ENCODE data around the gene CADM1.

The CADM1 gene

DNA sequence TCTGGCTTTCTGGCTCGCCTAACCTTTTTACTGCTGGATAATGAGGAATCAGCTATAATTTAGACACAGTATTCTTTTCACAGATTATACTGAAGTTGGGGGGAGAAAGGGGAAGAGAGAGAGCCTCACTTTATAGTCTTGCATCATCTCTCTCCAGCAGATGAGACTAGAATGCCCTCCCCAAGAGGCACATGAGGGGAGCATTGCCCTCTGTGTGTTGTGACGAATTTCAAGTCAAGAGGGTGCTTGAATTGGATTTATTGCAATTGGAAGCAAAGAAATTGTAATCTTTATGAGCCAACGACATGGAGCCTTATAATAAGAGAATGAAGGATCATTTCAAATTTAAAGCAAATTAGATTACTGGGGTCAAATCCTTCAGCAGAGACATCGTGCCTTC is 17.6 kb upstream of the CADM1 start:
- in situ Hi-C loops (cut with HindIII; ENCODE audit: low pct_ligation_motif_present, low pct_unique_long_range_greater_than_20kb, low sequenced_read_pairs) = no loop called here
- no peak for DNase-seq

- DNase-seq = no peak
- in situ Hi-C loops (cut with HindIII; ENCODE audit: low pct_ligation_motif_present, low pct_unique_long_range_greater_than_20kb, low sequenced_read_pairs) = no loop called here
Observed at GRCh38 chr11:115518983-115519628, 14.9 kb upstream of the CADM1 start.

DNA sequence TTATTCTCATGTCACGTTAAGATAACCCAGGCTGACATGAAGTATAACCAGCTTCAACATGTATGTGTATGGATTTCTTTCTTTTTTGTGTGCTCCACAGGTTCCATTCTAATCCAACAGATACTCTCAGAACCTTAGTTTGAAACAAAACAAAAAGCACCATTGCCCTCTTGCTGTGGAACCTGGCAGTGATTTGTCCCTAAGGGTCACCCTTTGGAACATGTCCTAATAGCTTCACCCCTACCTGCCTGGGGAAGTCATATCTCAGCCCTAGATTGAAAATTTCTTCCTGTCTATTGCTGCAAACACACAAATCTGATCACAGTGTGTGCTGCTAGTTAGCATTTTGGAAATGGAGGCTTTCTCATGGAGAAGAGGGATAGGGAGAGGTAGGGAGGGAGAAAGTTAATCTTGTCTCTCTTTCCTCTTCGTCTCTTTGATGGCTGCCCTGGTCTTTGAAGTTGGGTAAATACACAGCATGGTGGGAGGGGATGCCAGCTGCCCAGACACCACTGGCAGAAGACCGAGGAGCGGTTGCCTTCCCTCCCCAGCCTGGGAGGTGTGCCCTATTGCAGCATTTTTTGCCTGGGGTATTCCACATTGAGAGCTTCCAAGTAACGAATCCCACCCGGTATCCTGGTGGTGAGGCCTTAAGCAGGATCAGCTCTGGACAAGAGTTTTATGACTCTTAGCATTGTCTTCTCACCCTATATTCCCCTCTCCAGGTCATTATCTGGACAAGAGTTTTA is 11.6 kb upstream of the CADM1 start:
- in situ Hi-C loops (cut with HindIII; ENCODE audit: low pct_ligation_motif_present, low pct_unique_long_range_greater_than_20kb, low sequenced_read_pairs) = no loop called here
- no peak for DNase-seq

DNA sequence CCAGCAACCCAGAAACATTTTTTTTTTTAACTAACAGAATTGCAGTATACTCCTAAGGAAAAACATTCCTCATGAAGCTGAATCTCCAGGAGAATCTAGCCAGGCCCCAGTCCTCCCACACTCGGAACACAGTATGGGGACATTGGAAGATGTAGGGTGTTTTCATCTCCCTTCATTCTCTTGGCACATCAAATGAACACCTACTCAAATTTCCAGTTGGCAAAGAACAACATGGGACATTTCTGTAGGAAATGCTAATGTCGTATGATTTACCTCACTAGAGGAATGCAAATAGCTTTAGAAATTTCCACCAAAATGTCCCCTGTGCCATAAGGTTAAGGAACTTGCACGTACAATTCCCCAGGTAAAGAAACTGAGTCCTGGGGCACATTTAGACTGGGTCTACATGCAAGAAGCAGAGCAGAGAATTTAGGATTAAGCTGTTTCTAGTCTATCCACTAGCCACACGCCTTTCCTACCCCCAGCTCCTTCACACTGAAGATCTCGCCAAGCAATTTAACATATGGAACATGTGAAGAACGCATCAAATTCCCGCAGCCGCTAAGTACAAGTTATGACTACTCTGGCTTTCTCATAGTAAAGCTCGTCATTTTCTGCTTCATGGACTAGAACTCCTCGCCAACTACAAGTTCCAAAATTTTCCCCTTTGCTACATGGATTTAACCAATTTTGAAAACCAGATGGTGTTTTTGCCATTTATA is 2.9 kb upstream of the CADM1 start:
- no peak for DNase-seq
- in situ Hi-C loops (cut with HindIII; ENCODE audit: low pct_ligation_motif_present, low pct_unique_long_range_greater_than_20kb, low sequenced_read_pairs) = no loop called here

- in situ Hi-C loops (cut with HindIII; ENCODE audit: low pct_ligation_motif_present, low pct_unique_long_range_greater_than_20kb, low sequenced_read_pairs) = no loop called here
- DNase-seq = no peak
Observed at GRCh38 chr11:115505175-115505574, 960 bp upstream of the CADM1 start.

DNA sequence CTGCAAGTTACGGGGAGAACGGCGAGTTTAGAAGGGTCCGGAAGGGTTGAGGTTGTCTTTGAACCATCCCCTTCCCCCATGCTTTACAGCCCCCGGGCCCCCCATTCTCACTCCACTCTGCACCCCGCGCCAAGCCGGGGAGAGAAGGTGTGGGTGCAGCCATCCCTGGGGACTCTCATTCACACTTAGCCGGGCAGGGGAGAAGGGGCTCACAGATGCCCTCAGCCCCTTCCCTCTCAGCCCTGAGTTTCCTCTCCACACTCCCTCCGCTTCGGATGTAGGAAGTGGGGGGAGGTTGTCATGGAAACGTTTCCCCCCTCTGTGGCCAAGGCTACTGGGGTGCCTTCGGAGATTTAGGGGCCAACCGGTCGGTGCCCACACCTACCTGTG is 334 bp downstream of the CADM1 start:
- in situ Hi-C loops (cut with HindIII; ENCODE audit: low pct_ligation_motif_present, low pct_unique_long_range_greater_than_20kb, low sequenced_read_pairs) = no loop called here
- no peak for DNase-seq

- DNase-seq = peak; percentile 81
Observed at GRCh38 chr11:115503083-115503885, 931 bp downstream of the CADM1 start.

GRCh38 chr11:115502636-115503082 is 1.6 kb downstream of the CADM1 start:
- no peak for DNase-seq
- in situ Hi-C loops (cut with HindIII; ENCODE audit: low pct_ligation_motif_present, low pct_unique_long_range_greater_than_20kb, low sequenced_read_pairs) = no loop called here

More at GRCh38 chr11:115503083-115503885, 931 bp downstream of the CADM1 start:
- in situ Hi-C loops (cut with HindIII; ENCODE audit: low pct_ligation_motif_present, low pct_unique_long_range_greater_than_20kb, low sequenced_read_pairs) = no loop called here

- DNase-seq = no peak
- in situ Hi-C loops (cut with HindIII; ENCODE audit: low pct_ligation_motif_present, low pct_unique_long_range_greater_than_20kb, low sequenced_read_pairs) = no loop called here
Observed at GRCh38 chr11:115501893-115502589, 2.2 kb downstream of the CADM1 start.

DNA sequence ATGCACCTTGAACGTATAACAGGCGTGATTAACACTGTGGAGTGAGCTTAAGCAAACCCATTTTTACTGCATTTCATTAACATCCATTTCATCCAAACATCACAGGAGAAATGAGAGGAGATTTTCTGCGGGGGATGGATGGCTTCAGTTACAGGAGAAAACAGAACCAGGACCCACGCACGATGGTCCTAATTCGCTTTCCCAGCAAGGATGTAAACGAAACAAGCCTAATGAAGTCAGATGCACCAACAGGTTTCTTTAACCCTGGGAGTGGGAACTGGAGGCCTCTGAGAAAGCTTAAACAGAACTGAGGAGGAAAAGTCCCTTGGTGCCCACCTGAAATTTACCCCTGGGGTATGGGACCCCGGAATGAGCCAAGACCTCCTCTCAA is 2.7 kb downstream of the CADM1 start:
- DNase-seq = no peak
- in situ Hi-C loops (cut with HindIII; ENCODE audit: low pct_ligation_motif_present, low pct_unique_long_range_greater_than_20kb, low sequenced_read_pairs) = no loop called here

DNA sequence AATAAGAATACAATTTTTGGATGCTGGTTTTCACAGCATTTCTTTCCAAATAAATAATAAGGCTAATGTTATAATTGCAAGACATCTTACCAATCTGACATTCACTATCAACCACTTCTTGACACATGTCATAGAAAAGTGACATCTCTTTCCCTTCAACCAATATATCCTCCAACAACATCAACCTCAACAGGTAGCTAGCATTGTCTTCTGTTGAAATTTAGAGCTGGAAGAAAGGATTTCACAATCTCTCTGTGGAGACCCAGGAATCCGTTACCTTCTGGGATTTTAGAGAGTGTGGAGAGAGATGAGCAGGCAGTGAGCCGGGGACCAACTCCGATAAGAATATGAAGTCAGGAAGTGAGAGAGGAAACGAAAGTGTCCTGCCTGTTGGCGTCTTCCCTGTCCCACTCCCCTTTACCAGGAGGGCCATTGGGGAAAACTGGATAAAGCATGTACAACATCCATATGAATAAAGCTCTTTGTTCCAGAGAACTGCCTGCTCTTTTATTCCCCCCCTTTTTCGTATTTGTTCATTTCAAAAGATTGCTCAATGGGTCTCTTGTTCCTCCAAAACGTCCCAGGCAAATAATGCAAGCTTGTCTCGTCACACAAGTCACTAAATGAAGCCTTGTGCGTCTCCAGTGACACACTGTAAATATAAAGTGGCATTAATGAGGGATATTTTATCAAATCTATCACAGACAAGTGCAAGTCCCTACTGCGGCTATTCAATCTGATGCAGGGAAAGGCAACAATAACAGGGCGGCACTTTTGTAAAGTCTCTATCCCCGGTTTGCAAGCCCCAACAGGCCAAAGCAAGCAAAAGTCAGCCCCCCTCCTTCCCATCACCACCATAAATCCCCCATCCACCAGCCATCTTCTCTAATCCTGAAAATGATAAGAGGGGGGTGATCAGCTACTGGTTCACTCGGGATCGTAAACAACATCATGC is 3.4 kb downstream of the CADM1 start:
- in situ Hi-C loops (cut with HindIII; ENCODE audit: low pct_ligation_motif_present, low pct_unique_long_range_greater_than_20kb, low sequenced_read_pairs) = no loop called here
- no peak for DNase-seq

DNA sequence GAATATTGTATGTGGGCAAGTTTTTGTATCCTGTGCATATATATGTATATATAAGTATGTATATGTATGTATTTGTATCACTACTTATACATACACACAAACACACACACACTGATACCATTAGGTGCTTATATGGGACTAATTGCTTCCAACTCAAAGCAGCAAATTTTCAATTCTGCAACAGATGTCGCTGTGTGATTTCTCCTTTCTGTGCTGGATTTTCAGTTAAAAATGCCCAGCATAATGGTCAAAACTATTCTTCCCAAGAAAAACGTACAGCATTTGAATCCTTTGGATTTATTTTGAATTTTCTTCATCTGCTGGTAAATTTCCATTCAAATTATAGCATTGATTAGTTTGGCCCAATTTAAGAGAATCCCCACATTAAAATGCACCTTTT is 4.3 kb downstream of the CADM1 start:
- in situ Hi-C loops (cut with HindIII; ENCODE audit: low pct_ligation_motif_present, low pct_unique_long_range_greater_than_20kb, low sequenced_read_pairs) = no loop called here
- DNase-seq = no peak

DNA sequence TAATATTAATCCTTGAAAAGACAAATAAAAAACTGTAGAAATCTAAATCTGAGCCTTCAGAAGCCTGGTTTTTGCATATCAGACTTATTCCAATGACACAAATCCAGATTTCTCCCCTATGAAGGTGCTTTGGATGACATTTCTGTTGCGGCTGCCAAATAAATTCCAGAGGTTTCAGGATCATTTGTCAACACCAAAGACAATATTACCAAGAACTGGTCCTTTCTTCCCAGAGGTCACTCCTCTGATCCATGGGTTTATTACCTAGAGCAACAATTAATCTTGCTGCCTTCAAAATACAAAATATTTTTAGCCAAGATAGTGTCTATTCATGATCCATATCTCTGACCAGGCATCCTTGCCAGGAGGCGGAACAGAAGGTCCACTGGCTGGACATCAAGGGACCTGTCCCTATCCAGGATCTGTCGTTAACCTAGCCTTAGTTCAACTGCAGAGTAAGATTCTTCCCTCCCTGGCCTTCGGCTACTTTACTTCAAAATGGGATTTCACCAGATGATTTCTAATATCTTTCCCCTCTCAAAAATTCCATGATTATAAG is 4.9 kb downstream of the CADM1 start:
- in situ Hi-C loops (cut with HindIII; ENCODE audit: low pct_ligation_motif_present, low pct_unique_long_range_greater_than_20kb, low sequenced_read_pairs) = no loop called here
- DNase-seq = no peak

DNA sequence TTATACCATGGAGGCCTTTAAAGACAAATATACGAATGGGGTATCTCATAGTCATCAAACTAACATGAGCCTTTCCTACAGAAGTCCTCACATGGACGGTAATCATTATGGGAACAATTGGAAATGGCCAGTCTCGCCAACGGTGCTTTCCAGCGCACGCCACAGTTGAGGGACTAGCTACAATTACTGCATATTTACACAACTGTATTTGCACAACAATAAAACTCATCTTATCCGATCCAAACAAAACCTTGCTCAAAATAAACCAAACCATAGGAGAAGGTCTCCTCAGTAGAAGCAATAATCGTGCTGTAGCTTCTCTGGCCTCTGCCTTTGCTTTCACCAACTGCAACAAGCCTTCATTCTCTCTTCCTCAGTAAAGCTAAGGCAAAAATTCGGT is 5.9 kb downstream of the CADM1 start:
- in situ Hi-C loops (cut with HindIII; ENCODE audit: low pct_ligation_motif_present, low pct_unique_long_range_greater_than_20kb, low sequenced_read_pairs) = no loop called here
- DNase-seq = no peak

GRCh38 chr11:115497303-115497702 is 6.9 kb downstream of the CADM1 start:
- in situ Hi-C loops (cut with HindIII; ENCODE audit: low pct_ligation_motif_present, low pct_unique_long_range_greater_than_20kb, low sequenced_read_pairs) = no loop called here
- DNase-seq = no peak

DNA sequence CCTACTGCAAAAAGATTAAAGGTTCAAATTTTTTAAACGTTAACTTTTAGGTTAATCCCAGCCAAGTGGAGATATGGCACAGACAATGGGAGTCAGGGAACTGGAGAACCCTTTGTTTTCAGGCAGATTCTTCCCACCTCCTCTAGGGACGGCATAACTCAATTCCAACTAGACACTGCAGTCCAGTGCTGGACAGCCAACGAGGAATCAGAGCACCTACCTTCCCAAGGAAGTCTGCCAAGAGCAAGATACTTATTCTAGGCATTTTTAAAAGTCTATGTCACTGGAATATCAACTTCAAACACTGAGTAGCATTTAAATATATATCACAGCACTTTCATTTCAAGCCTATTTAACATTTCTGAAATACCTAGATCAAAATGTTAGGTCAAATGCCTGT is 7.3 kb downstream of the CADM1 start:
- peak; percentile 17 for DNase-seq
- in situ Hi-C loops (cut with HindIII; ENCODE audit: low pct_ligation_motif_present, low pct_unique_long_range_greater_than_20kb, low sequenced_read_pairs) = no loop called here

DNA sequence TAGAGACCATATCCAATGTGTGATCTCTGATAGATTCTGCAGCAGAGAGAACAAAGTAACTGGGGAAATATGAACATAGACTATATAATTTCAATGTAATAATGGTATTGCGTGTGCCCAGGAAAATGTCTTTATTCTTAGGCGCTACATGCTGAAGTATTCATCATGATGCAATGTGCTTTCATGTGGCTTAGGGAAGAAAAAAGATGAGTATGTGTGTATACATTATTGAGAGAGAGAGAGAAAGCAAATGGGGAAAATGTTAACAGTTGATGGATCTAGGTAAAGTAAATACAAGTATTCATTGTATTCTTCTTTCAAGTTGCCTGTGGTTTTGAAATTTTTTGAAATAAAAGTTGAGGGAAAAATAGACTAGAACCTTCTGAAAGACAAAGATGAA is 10.3 kb downstream of the CADM1 start:
- no peak for DNase-seq
- in situ Hi-C loops (cut with HindIII; ENCODE audit: low pct_ligation_motif_present, low pct_unique_long_range_greater_than_20kb, low sequenced_read_pairs) = no loop called here
